A549 (cell line): ENCODE data around the gene PCDHGC4. TPM values are rescaled to one million over a fixed set of nuclear protein-coding genes. Genes with fewer than 3 reads are reported as not detected.

ENCODE experiments used
- ATAC-seq, 2 experiments: fragments of 200-7000 bp in 1 of 2; fragments of >200 bp in 1 of 2; cut with Nextera tagmentation in 1 of 2; cut with Tn5 transposase in 1 of 2; 3 replicates each; pipeline versions ENCODE4 v1.8.0 to v1.9.1; 2018 to 2020; ENCODE audit warnings: mild to moderate bottlenecking in 1 of 2, moderate library complexity in 1 of 2
- CTCF ChIA-PET: fragments of 300-600 bp; sonication (Branson Sonifier 250); formaldehyde crosslinking; extraction: SDS; loops from one replicate; lab custom pipeline; 2021; ENCODE audit warnings: antibody characterized with exemption, inconsistent platforms; lab: Yijun Ruan, JAX
- POLR2A ChIA-PET: fragments of 350-600 bp; formaldehyde crosslinking; extraction: SDS; loops from one replicate; lab custom pipeline; 2021; ENCODE audit warnings: antibody characterized with exemption, inconsistent platforms; lab: Yijun Ruan, JAX
- DNase-seq, 2 experiments: peaks; one replicate each; pipeline versions ENCODE4 v3.0.0 to v3.0.0-alpha.2; 2011 to 2016; ENCODE audit warnings: low read depth in 1 of 2, low spot score in 1 of 2
- FAIRE-seq: peaks from 2 replicates; lab custom pipeline; 2011; peaks lifted over from hg19 to GRCh38; lab: Jason Lieb, UNC
- H3K27ac ChIP-seq, 2 experiments: fragments of >200 bp; sonication (Bioruptor Twin); formaldehyde crosslinking; 3 replicates each; pipeline ENCODE4 v1.5.1; 2016 to 2017
- H3K4me1 ChIP-seq: fragments of >200 bp; sonication (Bioruptor Twin); formaldehyde crosslinking; 3 replicates; pipeline ENCODE4 v1.6.1; 2016
- H3K4me2 ChIP-seq: fragments of >200 bp; sonication (Bioruptor Twin); formaldehyde crosslinking; 3 replicates; pipeline ENCODE4 v1.6.1; 2016
- H3K4me3 ChIP-seq: fragments of >200 bp; sonication (Bioruptor Twin); formaldehyde crosslinking; 3 replicates; pipeline ENCODE4 v1.5.1; 2016
- H3K9me3 ChIP-seq: fragments of >200 bp; sonication (Bioruptor Twin); formaldehyde crosslinking; 3 replicates; pipeline ENCODE4 v1.6.1; 2016
- CBX2 ChIP-seq: fragments of 200-600 bp; sonication (generic); IDR thresholded peaks from 2 replicates; pipeline ENCODE4 v1.6.1; 2016; ENCODE audit warnings: low read depth, mild to moderate bottlenecking, borderline replicate concordance
- CBX8 ChIP-seq: fragments of 200-600 bp; sonication (generic); IDR thresholded peaks from 2 replicates; pipeline ENCODE4 v1.6.1; 2016
- CHD2 ChIP-seq: fragments of 150-350 bp; IDR thresholded peaks from 2 replicates; pipeline ENCODE4 v1.6.1; 2014; ENCODE audit warnings: low read length; ENCODE audit not compliant: partially characterized antibody
- FOSB ChIP-seq: fragments of 250-450 bp; sonication (Bioruptor Pico); IDR thresholded peaks from 2 replicates; pipeline ENCODE4 v1.5.0; 2020; ENCODE audit warnings: mild to moderate bottlenecking, moderate library complexity
- FOSL2 ChIP-seq, 2 experiments: fragments of 450-650 bp in 1 of 2; fragments of >200 bp in 1 of 2; sonication (Bioruptor Twin) in 1 of 2; formaldehyde crosslinking; IDR thresholded peaks; 2 replicates each; pipeline versions ENCODE4 v1.5.0 to v1.6.1; 2016 to 2020; ENCODE audit warnings: mild to moderate bottlenecking in 1 of 2, moderate library complexity in 1 of 2
- GATA3 ChIP-seq: IDR thresholded peaks from 2 replicates; pipeline ENCODE4 v1.6.1; 2012; ENCODE audit warnings: borderline replicate concordance
- HDAC2 ChIP-seq: fragments of 200-600 bp; sonication (generic); IDR thresholded peaks from 2 replicates; pipeline ENCODE4 v1.6.1; 2016
- HEYL ChIP-seq: fragments of 250-450 bp; sonication (Bioruptor Pico); IDR thresholded peaks from 2 replicates; pipeline ENCODE4 v1.8.0; 2021; ENCODE audit warnings: mild to moderate bottlenecking, moderate library complexity
- HMGXB4 ChIP-seq: fragments of 250-450 bp; sonication (Bioruptor Pico); IDR thresholded peaks from 2 replicates; pipeline ENCODE4 v1.5.0; 2021; ENCODE audit warnings: mild to moderate bottlenecking, moderate library complexity, borderline replicate concordance
- HOXA7 ChIP-seq: fragments of 250-450 bp; sonication (Bioruptor Pico); IDR thresholded peaks from 2 replicates; pipeline ENCODE4 v1.5.0; 2020; ENCODE audit warnings: mild to moderate bottlenecking, moderate library complexity
- MAFK ChIP-seq: fragments of 450-650 bp; IDR thresholded peaks from 2 replicates; pipeline ENCODE4 v1.6.1; 2014; ENCODE audit not compliant: partially characterized antibody
- MAX ChIP-seq: IDR thresholded peaks from 2 replicates; pipeline ENCODE4 v1.6.1; 2012
- MAZ ChIP-seq: fragments of 150-350 bp; IDR thresholded peaks from 2 replicates; pipeline ENCODE4 v1.6.1; 2014; ENCODE audit warnings: antibody characterized with exemption, low read depth, low read length, borderline replicate concordance
- NPAS2 ChIP-seq: fragments of 250-450 bp; sonication (Bioruptor Pico); IDR thresholded peaks from 2 replicates; pipeline ENCODE4 v1.8.0; 2022; ENCODE audit warnings: mild to moderate bottlenecking, moderate library complexity, borderline replicate concordance
- NR3C1 ChIP-seq: fragments of >200 bp; sonication (Bioruptor Twin); formaldehyde crosslinking; IDR thresholded peaks from 3 replicates; pipeline ENCODE4 v1.6.1; 2017
- PBX3 ChIP-seq: IDR thresholded peaks from 2 replicates; pipeline ENCODE4 v1.6.1; 2012
- PHF8 ChIP-seq: fragments of 200-600 bp; sonication (generic); IDR thresholded peaks from 2 replicates; pipeline ENCODE4 v1.6.1; 2016; ENCODE audit warnings: low read depth, mild to moderate bottlenecking, antibody characterized with exemption, moderate library complexity, borderline replicate concordance
- POLR2A ChIP-seq: IDR thresholded peaks from 2 replicates; pipeline ENCODE4 v1.6.1; 2012; ENCODE audit warnings: mild to moderate bottlenecking, low read length
- POLR2AphosphoS2 ChIP-seq: conservative IDR thresholded peaks from 2 replicates; pipeline ENCODE4 v1.6.1; 2012; ENCODE audit warnings: low read length, improper control_type of control experiment, inconsistent platforms
- RCOR1 ChIP-seq: fragments of 150-350 bp; IDR thresholded peaks from 2 replicates; pipeline ENCODE4 v1.6.1; 2014; ENCODE audit warnings: antibody characterized with exemption, low read length, low read depth
- RFX5 ChIP-seq: fragments of 450-650 bp; IDR thresholded peaks from 2 replicates; pipeline ENCODE4 v1.7.1; 2014; ENCODE audit warnings: antibody characterized with exemption, mild to moderate bottlenecking, moderate library complexity
- RNF2 ChIP-seq: fragments of 200-600 bp; sonication (generic); IDR thresholded peaks from 2 replicates; pipeline ENCODE4 v1.6.1; 2016; ENCODE audit warnings: low read depth, mild to moderate bottlenecking, antibody characterized with exemption, moderate library complexity, borderline replicate concordance
- SREBF2 ChIP-seq: fragments of 450-650 bp; IDR thresholded peaks from 2 replicates; pipeline ENCODE4 v1.6.1; 2014; ENCODE audit warnings: mild to moderate bottlenecking, moderate library complexity
- TFCP2L1 ChIP-seq: fragments of 250-450 bp; sonication (Bioruptor Pico); IDR thresholded peaks from 2 replicates; pipeline ENCODE4 v1.5.0; 2021; ENCODE audit warnings: mild to moderate bottlenecking
- ZSCAN20 ChIP-seq: fragments of 250-450 bp; sonication (Bioruptor Pico); IDR thresholded peaks from 2 replicates; pipeline ENCODE4 v1.8.0; 2022; ENCODE audit warnings: mild to moderate bottlenecking, moderate library complexity
- WGBS: methylation state at CpG from one replicate; pipeline ENCODE4 v1.1.6; 2017; ENCODE audit errors: missing lambda C conversion rate; 5-methylcytosine and 5-hydroxymethylcytosine counted together
- polyA plus RNA-seq, 4 experiments: library from polyadenylated mRNA; depleted of rRNA in 3 of 4; stranded (reverse); fragments of >200 nt; fragmentation: RNase III in 1 of 4; extraction: RNeasy Plus Mini Kit Qiagen cat#74134 plus additional on column Dnase treatment in 1 of 4; gene quantifications; 2 replicates in 3 of 4; 3 replicates in 1 of 4; pipeline ENCODE4 v1.2.3, GENCODE V29; 2011 to 2017
- TF ChIP-seq, protein P1 (sequence below): fragments of >200 bp; sonication (Bioruptor Twin); formaldehyde crosslinking; IDR thresholded peaks from 3 replicates; pipeline ENCODE4 v1.5.1; 2016
- TF ChIP-seq, protein P2 (sequence below): fragments of 450-650 bp; IDR thresholded peaks from 2 replicates; pipeline ENCODE4 v1.6.1; 2014; ENCODE audit warnings: antibody characterized with exemption

The PCDHGC4 gene
- polyA plus RNA-seq, 2 of the 4 experiments (the other 2 are of a cell fraction), result 0.06 TPM; not detected in 1

DNA sequence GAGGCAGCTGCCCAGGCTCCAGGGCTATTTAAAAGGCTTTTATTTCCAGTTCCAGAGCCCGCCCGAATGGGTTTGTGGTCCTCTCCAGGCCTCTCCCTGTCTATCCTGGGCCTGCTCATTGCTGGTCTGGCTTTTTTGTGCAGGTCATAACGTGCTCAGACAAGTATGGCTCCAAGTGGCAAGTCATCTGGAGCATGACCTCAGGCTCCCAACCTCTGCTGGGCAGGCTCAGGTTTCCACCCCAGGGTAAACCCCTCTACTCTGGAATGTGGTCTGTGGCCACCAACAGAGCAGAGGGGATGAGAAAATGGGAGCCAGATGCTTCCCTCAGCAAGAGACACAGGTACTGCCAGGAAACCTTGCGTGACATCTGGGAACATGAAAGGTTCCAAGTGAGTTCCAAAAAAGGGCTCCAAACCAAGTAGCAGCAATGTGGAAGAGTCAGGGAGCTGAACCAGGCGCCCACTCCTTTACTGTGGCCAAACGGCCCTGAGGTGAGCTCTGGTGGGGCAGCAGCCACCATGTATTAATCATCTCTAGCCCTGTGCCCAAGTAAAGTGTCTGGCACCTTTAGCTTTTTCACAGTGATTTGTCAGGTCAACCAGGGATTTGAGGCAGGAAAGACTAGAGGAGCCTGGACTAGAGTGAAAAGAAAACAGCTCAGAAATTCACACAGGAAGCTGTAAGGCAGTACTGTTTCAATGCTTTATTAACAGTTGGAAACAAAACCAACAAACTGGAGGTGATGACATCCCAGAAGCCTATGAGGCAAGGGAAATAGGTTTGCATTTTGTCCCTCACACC lies 29.7 kb downstream of the PCDHGC4 start:
- no peak overlapping the region for H3K4me2 ChIP-seq
- CTCF ChIA-PET, result interaction anchor here (1.1 to 15.1 kb wide), 10 partner anchors 10 to 144 kb away, joined by 3 to 163 read pairs (median 6); partner anchors contain the start of genes PCDHGA7, PCDHGC3 and PCDHGC5
- 84% methylated on average over 6 of the region's 6 CpGs for WGBS
- DNase-seq (no peak), FAIRE-seq (no peak), ATAC-seq (no peak)
- H3K4me1 ChIP-seq, result no peaks in the 10 kb centered on the region
- no peaks in the 10 kb centered on the region for H3K9me3 ChIP-seq
- no peak overlapping the region for H3K4me3 ChIP-seq
- TF ChIP-seq CHD2 (no peak), NR3C1 (no peak), RCOR1 (no peak), CBX2 (no peak), HEYL (CRISPR knock-in tag) (no peak), HDAC2 (no peak), POLR2A (no peak), GATA3 (no peak), POLR2AphosphoS2 (no peak), TFCP2L1 (CRISPR knock-in tag) (no peak), FOSB (CRISPR knock-in tag) (no peak), MAZ (no peak), MAX (no peak), SREBF2 (no peak), NPAS2 (no peak), PBX3 (no peak), HOXA7 (CRISPR knock-in tag) (no peak), MAFK (no peak)
- TF ChIP-seq, protein P1, sequence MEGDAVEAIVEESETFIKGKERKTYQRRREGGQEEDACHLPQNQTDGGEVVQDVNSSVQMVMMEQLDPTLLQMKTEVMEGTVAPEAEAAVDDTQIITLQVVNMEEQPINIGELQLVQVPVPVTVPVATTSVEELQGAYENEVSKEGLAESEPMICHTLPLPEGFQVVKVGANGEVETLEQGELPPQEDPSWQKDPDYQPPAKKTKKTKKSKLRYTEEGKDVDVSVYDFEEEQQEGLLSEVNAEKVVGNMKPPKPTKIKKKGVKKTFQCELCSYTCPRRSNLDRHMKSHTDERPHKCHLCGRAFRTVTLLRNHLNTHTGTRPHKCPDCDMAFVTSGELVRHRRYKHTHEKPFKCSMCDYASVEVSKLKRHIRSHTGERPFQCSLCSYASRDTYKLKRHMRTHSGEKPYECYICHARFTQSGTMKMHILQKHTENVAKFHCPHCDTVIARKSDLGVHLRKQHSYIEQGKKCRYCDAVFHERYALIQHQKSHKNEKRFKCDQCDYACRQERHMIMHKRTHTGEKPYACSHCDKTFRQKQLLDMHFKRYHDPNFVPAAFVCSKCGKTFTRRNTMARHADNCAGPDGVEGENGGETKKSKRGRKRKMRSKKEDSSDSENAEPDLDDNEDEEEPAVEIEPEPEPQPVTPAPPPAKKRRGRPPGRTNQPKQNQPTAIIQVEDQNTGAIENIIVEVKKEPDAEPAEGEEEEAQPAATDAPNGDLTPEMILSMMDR, result no peak
- TF ChIP-seq, protein P2, sequence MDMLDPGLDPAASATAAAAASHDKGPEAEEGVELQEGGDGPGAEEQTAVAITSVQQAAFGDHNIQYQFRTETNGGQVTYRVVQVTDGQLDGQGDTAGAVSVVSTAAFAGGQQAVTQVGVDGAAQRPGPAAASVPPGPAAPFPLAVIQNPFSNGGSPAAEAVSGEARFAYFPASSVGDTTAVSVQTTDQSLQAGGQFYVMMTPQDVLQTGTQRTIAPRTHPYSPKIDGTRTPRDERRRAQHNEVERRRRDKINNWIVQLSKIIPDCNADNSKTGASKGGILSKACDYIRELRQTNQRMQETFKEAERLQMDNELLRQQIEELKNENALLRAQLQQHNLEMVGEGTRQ, result no peak
- POLR2A ChIA-PET, result no interaction called here
- H3K27ac ChIP-seq, result no peak overlapping the region

- FAIRE-seq (no peak), ATAC-seq (no peak), DNase-seq (no peak)
- CTCF ChIA-PET, result interaction anchor here (1.6 to 15.1 kb wide), 7 partner anchors 9 to 134 kb away, joined by 4 to 163 read pairs (median 7); partner anchors contain the start of genes PCDHGA7, PCDHGC3 and PCDHGC5
- WGBS, result 80% methylated on average over 3 of the region's 3 CpGs
- no peak overlapping the region for H3K4me2 ChIP-seq
- H3K4me1 ChIP-seq, result no peaks in the 10 kb centered on the region
- POLR2A ChIA-PET, result no interaction called here
- no peaks in the 10 kb centered on the region for H3K9me3 ChIP-seq
- H3K27ac ChIP-seq, result no peak overlapping the region
- no peak overlapping the region for H3K4me3 ChIP-seq
- TF ChIP-seq PHF8 (no peak), RFX5 (no peak), RCOR1 (no peak), RNF2 (no peak), HEYL (CRISPR knock-in tag) (no peak), CBX8 (no peak), FOSB (CRISPR knock-in tag) (no peak), POLR2A (no peak), FOSL2 (IDR thresholded peaks at IDR 0.05) (no peak), FOSL2 (CRISPR knock-in tag; IDR thresholded peaks at IDR 0.05) (no peak), MAX (no peak), PBX3 (no peak), HMGXB4 (CRISPR knock-in tag) (no peak), ZSCAN20 (CRISPR knock-in tag) (no peak)
- TF ChIP-seq, protein P1, result no peak
Observed at GRCh38 chr5:141515141-141515540, 30.3 kb downstream of the PCDHGC4 start.
